ENCODE measurements around the gene ZNF791.

GRCh38 chr19:12629215-12629614, 18.5 kb downstream of the ZNF791 start:
- TF ChIP-seq POLR2AphosphoS5 (IDR thresholded peaks at IDR 0.05; ENCODE audit: low read depth, low read length) (no peak), POLR2A (IDR thresholded peaks at IDR 0.05; ENCODE audit: low read depth, low read length) (no peak)
